Adipocyte (in vitro differentiated cells): ENCODE results near the gene MGP.

Experiments
- DNase-seq: peaks from one replicate; pipeline ENCODE4 v3.0.0-alpha.2; 2015; ENCODE audit warnings: low read depth
- H3K27me3 ChIP-seq: replicated peaks from 2 replicates; pipeline ENCODE4 v1.7.0; 2013; ENCODE audit warnings: mild to moderate bottlenecking, low read length, moderate library complexity; ENCODE audit not compliant: control insufficient read depth, insufficient read depth
- H3K36me3 ChIP-seq: 2 replicates; pipeline ENCODE4 v1.7.0; 2013; ENCODE audit warnings: low read length, mild to moderate bottlenecking, moderate library complexity; ENCODE audit not compliant: control insufficient read depth, insufficient read depth, severe bottlenecking
- H3K4me1 ChIP-seq: 2 replicates; pipeline ENCODE4 v1.7.0; 2013; ENCODE audit warnings: mild to moderate bottlenecking, low read length, moderate library complexity; ENCODE audit not compliant: control insufficient read depth, insufficient read depth
- H3K4me3 ChIP-seq: 2 replicates; pipeline ENCODE4 v1.7.0; 2013; ENCODE audit warnings: mild to moderate bottlenecking, low read length, moderate library complexity
- H3K9ac ChIP-seq: 2 replicates; pipeline ENCODE4 v1.7.0; 2013; ENCODE audit warnings: mild to moderate bottlenecking, low read length, moderate library complexity
- H3K9me3 ChIP-seq: 2 replicates; pipeline ENCODE4 v1.7.0; 2013; ENCODE audit warnings: mild to moderate bottlenecking, low read length, moderate library complexity; ENCODE audit not compliant: control insufficient read depth

Gene MGP

DNA sequence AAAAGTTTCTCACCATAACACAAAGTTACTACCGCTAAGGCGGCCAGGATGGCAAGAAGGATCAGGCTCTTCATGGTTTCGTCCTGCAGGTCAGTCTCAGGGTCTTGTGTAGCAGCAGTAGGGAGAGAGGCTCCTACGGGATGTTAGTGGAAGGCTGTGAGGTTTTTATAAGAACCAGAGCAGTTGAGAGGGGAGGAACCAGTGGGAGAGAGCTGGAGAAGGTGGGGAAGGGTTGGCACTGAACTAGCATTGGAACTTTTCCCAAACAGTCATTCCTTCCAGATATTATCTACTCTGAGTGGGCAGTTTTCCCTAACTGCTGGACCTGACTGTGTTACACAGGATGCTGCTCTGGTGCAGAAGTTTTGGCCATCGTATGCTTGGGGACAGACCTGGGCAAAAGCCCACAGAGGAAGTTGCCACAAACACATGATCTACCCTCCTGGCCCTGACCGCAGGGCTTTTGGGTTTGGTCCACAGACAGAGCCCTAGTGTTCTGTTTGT lies at the start of gene MGP:
Gene MGP, minus strand, starts transcription at position 137 of the 504 bp plus-strand sequence. Its CDS starts 63 bp downstream, at position 74.
- H3K27me3 ChIP-seq = no peaks in the 10 kb centered on the region
- H3K9ac ChIP-seq = peak within 1 kb of the TSS; percentile 72
- H3K4me1 ChIP-seq = peaks cover 27% of the 10 kb centered on the region
- H3K36me3 ChIP-seq = peaks cover 4% of the 10 kb centered on the region
- DNase-seq = peak; percentile 64
- no peaks in the 10 kb centered on the region for H3K9me3 ChIP-seq
- peak within 1 kb of the TSS; percentile 77 for H3K4me3 ChIP-seq

DNA sequence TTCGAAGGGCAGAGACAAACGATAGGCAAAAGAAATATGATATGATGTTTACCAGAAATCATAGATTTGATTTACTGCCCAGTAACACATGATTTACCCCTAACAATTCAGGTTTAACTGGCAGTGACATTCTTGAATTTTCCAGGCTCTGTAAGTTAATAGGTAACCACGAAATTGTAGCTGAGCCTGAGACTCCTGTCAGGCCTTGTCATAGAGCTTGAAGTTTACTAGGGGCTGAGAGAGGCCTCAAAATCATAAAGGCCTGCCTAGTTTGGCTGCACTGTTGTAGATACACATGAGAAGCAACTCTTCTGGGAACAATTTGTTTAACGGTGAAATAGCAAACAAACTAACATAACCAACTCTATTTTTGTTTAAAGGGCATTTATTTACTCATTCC lies 49.4 kb upstream of the MGP start:
- Histone ChIP-seq H3K36me3 (no peaks in the 10 kb centered on the region), H3K27me3 (no peaks in the 10 kb centered on the region), H3K9ac (no peak overlapping the region), H3K4me1 (peaks cover 23% of the 10 kb centered on the region), H3K4me3 (no peak overlapping the region), H3K9me3 (no peaks in the 10 kb centered on the region)
- DNase-seq = no peak

DNA sequence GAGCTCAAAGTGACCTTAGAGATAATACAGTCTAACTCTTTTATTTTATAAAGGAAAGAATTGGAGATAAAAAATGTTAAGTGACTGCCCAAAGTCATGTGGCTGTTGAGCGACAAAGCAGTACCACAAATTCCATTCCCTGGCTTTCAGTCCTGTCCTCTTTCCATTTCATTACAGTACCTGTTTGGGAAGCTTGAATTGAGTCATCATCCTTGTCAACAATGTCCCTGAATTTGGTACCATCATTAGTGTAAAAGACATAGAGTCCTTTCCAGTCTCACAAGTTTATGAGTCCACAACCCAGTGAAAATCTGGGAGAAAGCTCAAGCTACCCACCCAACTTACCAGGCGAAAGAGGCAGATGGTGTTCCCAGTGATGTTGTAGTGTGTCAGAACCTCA lies 48.9 kb upstream of the MGP start:
- no peak for DNase-seq
- no peak overlapping the region for H3K4me3 ChIP-seq
- no peaks in the 10 kb centered on the region for H3K9me3 ChIP-seq
- no peak overlapping the region for H3K9ac ChIP-seq
- no peaks in the 10 kb centered on the region for H3K27me3 ChIP-seq
- H3K4me1 ChIP-seq = peaks cover 27% of the 10 kb centered on the region
- no peaks in the 10 kb centered on the region for H3K36me3 ChIP-seq

DNA sequence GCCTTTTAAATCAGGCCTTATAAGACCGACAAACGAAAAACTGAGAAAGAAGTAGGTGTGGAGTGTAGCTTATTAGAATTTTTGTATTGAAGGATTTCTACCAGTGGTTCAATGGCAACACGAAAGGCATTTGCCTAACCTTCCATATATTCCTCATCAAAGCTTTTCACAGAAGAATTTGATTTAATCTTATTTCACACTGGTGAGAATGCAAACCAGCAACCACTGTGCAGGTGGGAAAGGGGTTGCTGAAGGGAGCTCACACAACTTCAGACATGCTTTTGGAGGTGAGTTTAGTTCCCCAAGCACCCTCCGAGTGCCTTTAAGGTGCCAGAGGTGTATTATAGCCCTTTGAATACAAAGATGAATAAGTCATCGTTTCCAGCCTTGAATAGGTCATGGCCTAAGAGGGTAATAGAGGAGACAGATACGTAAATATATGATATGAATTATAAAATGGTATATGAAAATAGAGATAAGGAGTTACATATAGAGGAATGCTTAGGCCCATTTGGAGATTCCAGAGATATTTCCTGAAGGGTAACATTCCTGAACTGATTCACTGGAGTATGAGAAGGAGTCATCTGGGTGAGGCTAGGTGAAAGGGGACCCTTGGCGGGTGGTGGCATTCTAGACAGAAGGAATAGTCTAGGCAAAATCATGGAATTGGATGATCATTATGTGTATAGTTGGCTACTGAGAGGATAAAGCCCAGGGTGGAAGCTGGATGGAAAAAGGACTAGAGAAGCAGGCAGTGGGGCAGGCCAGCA lies 46.3 kb upstream of the MGP start:
- Histone ChIP-seq H3K9me3 (no peaks in the 10 kb centered on the region), H3K36me3 (no peaks in the 10 kb centered on the region), H3K4me1 (peaks cover 36% of the 10 kb centered on the region), H3K27me3 (no peaks in the 10 kb centered on the region), H3K4me3 (no peak overlapping the region), H3K9ac (no peak overlapping the region)
- DNase-seq = no peak

DNA sequence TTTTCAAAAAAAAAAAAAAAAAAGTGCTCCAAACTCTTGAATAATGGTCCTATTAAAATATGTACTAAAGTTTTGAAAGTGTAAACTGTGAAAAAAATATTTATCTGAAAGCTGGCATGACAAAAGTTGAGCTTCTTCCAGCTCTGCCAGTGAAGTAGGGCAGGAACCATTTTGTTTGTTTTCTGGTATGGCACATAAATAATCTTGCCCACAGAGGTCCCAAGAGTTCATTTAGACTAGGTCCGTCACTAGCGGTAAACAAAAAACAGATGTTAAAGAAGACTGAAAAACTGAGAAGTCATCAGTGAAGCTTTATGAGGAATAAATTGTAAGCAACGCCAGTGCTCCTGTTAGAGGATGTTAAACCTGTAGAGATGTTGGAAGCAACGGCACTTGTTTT lies 45.7 kb upstream of the MGP start:
- DNase-seq = no peak
- Histone ChIP-seq H3K9ac (no peak overlapping the region), H3K9me3 (no peaks in the 10 kb centered on the region), H3K36me3 (no peaks in the 10 kb centered on the region), H3K4me3 (no peak overlapping the region), H3K4me1 (peaks cover 36% of the 10 kb centered on the region), H3K27me3 (no peaks in the 10 kb centered on the region)

DNA sequence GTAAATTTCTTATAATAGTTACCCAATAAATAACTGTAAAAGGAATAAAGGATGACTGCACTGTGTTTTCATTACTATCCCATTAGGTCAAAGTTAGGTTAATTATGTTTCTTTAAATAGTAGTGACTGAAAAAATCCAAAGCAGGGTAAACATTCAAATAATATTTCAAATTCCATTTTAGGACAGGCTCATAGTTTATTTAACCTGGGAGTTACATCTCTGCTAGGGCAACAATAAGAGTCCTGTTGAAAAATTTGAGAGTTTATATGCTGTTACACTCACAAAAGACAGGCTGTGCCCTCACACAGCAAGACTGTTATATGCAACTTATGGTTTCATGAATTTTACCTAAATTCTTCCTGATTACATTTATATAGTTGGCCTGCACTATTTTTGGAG lies 44.6 kb upstream of the MGP start:
- DNase-seq = peak; percentile 7
- H3K4me3 ChIP-seq = no peak overlapping the region
- peak overlapping the region; percentile 41 for H3K9ac ChIP-seq
- peaks cover 36% of the 10 kb centered on the region for H3K4me1 ChIP-seq
- H3K9me3 ChIP-seq = no peaks in the 10 kb centered on the region
- no peaks in the 10 kb centered on the region for H3K36me3 ChIP-seq
- H3K27me3 ChIP-seq = no peaks in the 10 kb centered on the region

DNA sequence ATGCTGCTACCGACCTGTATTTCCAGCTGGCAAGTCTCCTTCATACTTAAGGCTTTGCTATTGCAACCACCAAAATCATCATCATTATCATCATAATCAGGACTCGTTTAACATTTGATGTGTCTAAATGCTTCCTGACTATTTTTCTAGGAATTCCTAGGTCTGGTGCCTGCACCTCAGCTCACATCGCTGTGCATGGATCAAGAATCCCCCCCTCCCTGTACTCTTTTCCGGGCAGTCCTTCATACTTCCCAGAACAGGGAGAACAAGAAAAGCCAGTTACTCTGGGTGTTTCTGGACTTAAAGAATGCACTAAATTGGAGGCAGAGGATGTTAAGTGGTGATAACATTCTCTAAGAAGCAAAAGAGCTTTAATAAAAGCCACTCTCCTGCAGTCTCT lies 43.3 kb upstream of the MGP start:
- no peaks in the 10 kb centered on the region for H3K27me3 ChIP-seq
- H3K4me1 ChIP-seq = peaks cover 36% of the 10 kb centered on the region
- H3K36me3 ChIP-seq = no peaks in the 10 kb centered on the region
- H3K9me3 ChIP-seq = no peaks in the 10 kb centered on the region
- H3K4me3 ChIP-seq = peak overlapping the region; percentile 56
- peak; percentile 32 for DNase-seq
- peak overlapping the region; percentile 62 for H3K9ac ChIP-seq

DNA sequence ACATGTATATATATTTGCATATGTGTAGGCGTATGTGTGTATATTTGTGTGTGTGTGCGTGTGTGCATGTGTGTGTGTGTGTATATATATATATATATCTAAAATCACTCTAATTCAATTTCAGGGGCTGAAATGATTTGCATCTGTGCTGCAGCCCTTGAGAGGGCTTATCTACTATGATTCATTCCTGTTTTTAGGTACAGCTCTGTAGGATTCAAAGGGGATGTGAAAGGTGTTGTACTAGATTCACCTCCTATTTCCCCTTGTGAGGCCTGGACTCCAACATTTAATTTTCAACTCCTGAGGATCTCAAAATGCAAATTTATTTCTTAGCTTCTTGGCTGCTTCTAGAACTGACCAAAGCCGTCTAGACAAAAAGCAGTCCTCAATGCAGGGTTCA lies 41.6 kb upstream of the MGP start:
- no peak overlapping the region for H3K9ac ChIP-seq
- peaks cover 35% of the 10 kb centered on the region for H3K4me1 ChIP-seq
- no peak overlapping the region for H3K4me3 ChIP-seq
- H3K27me3 ChIP-seq = no peaks in the 10 kb centered on the region
- H3K36me3 ChIP-seq = no peaks in the 10 kb centered on the region
- DNase-seq = no peak
- no peaks in the 10 kb centered on the region for H3K9me3 ChIP-seq

DNA sequence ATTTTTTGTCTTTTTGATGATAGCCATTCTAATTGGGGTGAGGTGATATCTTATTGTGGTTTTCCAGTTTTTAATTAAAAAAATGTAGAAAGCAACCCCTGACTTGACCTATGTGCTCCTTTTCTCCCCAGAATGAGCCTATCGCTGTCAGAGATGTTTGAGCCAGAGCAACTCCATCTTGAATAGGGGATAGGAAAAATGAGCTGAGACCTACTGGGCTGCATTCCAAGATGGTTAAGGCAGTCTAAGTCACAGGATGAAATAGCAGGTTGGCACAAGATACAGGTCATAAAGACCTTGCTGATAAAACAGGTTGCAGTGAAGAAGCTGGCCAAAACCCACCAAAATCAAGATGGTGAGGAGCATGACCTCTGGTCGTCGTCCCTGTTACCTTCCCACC lies 38.9 kb upstream of the MGP start:
- Histone ChIP-seq H3K36me3 (no peaks in the 10 kb centered on the region), H3K9me3 (no peaks in the 10 kb centered on the region), H3K9ac (no peak overlapping the region), H3K4me3 (no peak overlapping the region), H3K4me1 (peaks cover 10% of the 10 kb centered on the region), H3K27me3 (no peaks in the 10 kb centered on the region)
- no peak for DNase-seq

DNA sequence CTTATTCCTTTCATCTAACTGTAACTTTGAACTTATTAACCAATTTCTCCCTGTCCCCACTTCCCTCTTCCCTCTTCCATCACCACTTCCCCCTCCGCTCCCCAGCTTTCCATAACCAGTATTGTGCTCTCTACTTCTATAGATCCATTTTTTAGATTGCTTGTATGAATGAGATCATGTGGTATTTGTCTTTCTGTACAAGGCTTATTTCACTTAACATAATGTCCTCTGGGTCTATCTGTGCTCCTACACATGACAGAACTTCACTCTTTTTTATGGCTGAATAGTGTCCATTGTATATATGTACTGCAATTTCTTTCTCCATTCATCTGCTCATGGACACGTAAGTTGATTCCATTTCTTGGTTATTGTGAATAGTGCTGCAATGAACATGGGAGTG lies 38.3 kb upstream of the MGP start:
- Histone ChIP-seq H3K27me3 (no peaks in the 10 kb centered on the region), H3K4me3 (no peak overlapping the region), H3K4me1 (peaks cover 4% of the 10 kb centered on the region), H3K9me3 (no peaks in the 10 kb centered on the region), H3K9ac (no peak overlapping the region), H3K36me3 (no peaks in the 10 kb centered on the region)
- no peak for DNase-seq

DNA sequence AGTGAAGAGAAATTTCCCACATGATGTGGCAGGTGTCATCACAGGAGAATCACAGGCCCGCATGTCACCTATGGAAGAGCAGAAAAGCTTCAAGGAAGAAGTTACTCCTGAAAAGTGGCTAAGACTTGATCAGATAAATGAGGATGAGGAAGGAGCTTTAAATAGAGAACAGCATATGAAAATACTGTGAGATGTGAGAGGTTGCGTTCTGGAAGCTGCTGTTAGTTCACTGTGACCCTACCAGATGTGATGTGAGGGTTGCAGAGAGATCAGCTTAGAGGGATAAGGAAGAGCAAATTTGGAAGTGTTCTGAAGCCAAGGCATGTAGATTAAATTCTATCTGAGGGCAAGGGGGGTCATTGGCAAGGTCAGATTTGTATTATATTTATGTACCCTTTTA lies 35.6 kb upstream of the MGP start:
- no peak overlapping the region for H3K4me3 ChIP-seq
- no peaks in the 10 kb centered on the region for H3K4me1 ChIP-seq

More for the DNA sequence above, 35.6 kb upstream of the MGP start:
- no peak overlapping the region for H3K9ac ChIP-seq
- H3K36me3 ChIP-seq = no peaks in the 10 kb centered on the region
- DNase-seq = no peak
- H3K27me3 ChIP-seq = no peaks in the 10 kb centered on the region
- no peaks in the 10 kb centered on the region for H3K9me3 ChIP-seq
